Measurements from ENCODE around the gene CFAP58. TPM values are rescaled to one million over a fixed set of nuclear protein-coding genes. Genes with fewer than 3 reads are reported as not detected.

CFAP58 gene
- total RNA-seq, 1 experiment from 2014 or later: 0.31 TPM

- TF ChIP-seq CTCF (conservative IDR thresholded peaks at IDR 0.05) (no peak), EZH2 (IDR thresholded peaks at IDR 0.05; ENCODE audit: low read depth) (no peak)
- POLR2A ChIA-PET (ENCODE audit: unreplicated experiment): no interaction called here
- Histone ChIP-seq H3K27ac (no peak overlapping the region), H3K9me2 (ENCODE audit: insufficient read depth) (no peaks in the 10 kb centered on the region), H3K36me3 (ENCODE audit: low read depth) (no peaks in the 10 kb centered on the region), H3K27me3 (ENCODE audit: insufficient read depth, low read depth) (peaks cover 5% of the 10 kb centered on the region; the same call in 1 of the 2 replicates), H3K4me3 (no peak overlapping the region), H3K79me2 (ENCODE audit: low read depth) (no peaks in the 10 kb centered on the region), H3K9me3 (ENCODE audit: insufficient read depth, low read depth) (no peaks in the 10 kb centered on the region), H2AFZ (no peak overlapping the region), H3K4me1 (replicated peaks; ENCODE audit: insufficient read depth) (no peaks in the 10 kb centered on the region), H3K4me2 (no peak overlapping the region), H4K20me1 (ENCODE audit: insufficient read depth) (no peaks in the 10 kb centered on the region), H3F3A (ENCODE audit: insufficient read depth, low read depth) (no peaks in the 10 kb centered on the region)
- no TSS peak for BruUV-seq (replicated peaks)
- DNase-seq: no peak
- CTCF ChIA-PET: no interaction called here
- intact Hi-C loops (cut with micrococcal nuclease; ENCODE audit: unreplicated experiment): no loop called here
These were observed 148.4 kb downstream of the CFAP58 start for GRCh38 chr10:104501864-104502579.

- H2AFZ ChIP-seq: no peak overlapping the region
- H3K4me1 ChIP-seq (replicated peaks; ENCODE audit: insufficient read depth): no peaks in the 10 kb centered on the region
- H3K9me2 ChIP-seq (ENCODE audit: insufficient read depth): no peaks in the 10 kb centered on the region
- peaks cover 5% of the 10 kb centered on the region; the same call in 1 of the 2 replicates for H3K27me3 ChIP-seq (ENCODE audit: insufficient read depth, low read depth)
- no peaks in the 10 kb centered on the region for H3K9me3 ChIP-seq (ENCODE audit: insufficient read depth, low read depth)
- no peak overlapping the region for H3K27ac ChIP-seq
- no peaks in the 10 kb centered on the region for H3F3A ChIP-seq (ENCODE audit: insufficient read depth, low read depth)
- no peak overlapping the region for H3K4me2 ChIP-seq
- ChIA-PET CTCF (no interaction called here), POLR2A (ENCODE audit: unreplicated experiment) (no interaction called here)
- no peak for DNase-seq
- no peak for TF ChIP-seq EZH2 (IDR thresholded peaks at IDR 0.05; ENCODE audit: low read depth)
- TF ChIP-seq CTCF (conservative IDR thresholded peaks at IDR 0.05): no peak
- intact Hi-C loops (cut with micrococcal nuclease; ENCODE audit: unreplicated experiment): no loop called here
- no TSS peak for BruUV-seq (replicated peaks)
- H3K36me3 ChIP-seq (ENCODE audit: low read depth): no peaks in the 10 kb centered on the region
- no peaks in the 10 kb centered on the region for H4K20me1 ChIP-seq (ENCODE audit: insufficient read depth)
- H3K79me2 ChIP-seq (ENCODE audit: low read depth): no peaks in the 10 kb centered on the region
- H3K4me3 ChIP-seq: no peak overlapping the region
These were observed 149.3 kb downstream of the CFAP58 start for GRCh38 chr10:104502907-104503306.

Other genes with a start within 250 kb of the CFAP58 start
- gene SFR1, start 231.7 kb upstream of the CFAP58 start, total RNA-seq (2021): 4.3 TPM in 2 replicates
- 6.0 and 7.1 TPM in 2 replicates for gene CFAP43, start 121.5 kb upstream of the CFAP58 start, total RNA-seq (2021)
- 71.0 and 77.3 TPM in 2 replicates for gene GSTO1, start 98.9 kb upstream of the CFAP58 start, total RNA-seq (2021)
- gene GSTO2, start 84.6 kb upstream of the CFAP58 start, total RNA-seq (2021): 3.3 and 4.3 TPM in 2 replicates
- gene ITPRIP, start 15.4 kb upstream of the CFAP58 start, total RNA-seq (2021): 6.7 and 8.5 TPM in 2 replicates

Measured in PC-9 (cell line).